ENCODE data around the gene UROC1.

Gene UROC1

DNA sequence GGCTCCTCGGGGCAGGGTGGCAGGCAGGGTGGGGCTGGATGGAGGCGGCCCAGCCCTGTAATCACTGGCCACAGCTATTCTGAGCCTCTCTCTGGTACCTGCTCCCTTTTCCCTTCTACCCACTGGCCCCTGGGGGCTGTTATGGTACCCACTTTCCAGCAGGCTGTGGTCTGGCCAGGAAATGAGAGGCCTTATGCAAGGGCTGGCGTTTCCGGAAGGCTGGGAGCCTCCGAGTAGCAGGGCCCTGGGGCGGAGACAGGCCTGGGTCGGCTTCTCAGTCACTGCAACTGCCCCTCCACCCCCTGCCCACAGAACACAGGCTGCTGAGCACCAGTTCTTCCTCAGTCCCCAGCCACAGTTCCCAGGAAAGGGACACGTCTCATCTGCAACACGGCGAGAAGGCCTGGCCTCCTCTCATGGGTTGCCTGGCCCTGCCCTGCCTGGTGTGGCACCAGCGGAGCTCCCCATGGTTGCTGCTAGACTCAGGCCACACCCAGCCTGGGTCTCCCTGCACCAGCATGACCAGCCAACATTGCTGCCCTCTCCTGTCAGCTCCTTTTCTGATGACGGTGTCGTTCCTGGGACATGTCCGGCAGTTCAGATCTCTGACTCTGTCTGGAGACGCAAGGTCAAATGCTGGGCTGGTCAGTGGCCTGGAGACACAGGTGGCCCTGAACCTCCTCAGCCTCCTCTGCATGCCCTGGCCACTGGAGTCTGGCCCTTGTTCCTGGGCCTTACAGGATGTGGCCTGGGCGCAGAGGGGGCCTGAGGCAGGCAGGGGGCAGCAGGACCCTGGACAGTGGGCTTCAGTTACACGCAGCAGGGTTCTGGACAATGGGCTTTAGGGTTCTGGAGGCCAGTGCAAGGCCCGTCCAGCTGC lies 12.8 kb upstream of the UROC1 start:
- DNase-seq, result peak; percentile 23

DNA sequence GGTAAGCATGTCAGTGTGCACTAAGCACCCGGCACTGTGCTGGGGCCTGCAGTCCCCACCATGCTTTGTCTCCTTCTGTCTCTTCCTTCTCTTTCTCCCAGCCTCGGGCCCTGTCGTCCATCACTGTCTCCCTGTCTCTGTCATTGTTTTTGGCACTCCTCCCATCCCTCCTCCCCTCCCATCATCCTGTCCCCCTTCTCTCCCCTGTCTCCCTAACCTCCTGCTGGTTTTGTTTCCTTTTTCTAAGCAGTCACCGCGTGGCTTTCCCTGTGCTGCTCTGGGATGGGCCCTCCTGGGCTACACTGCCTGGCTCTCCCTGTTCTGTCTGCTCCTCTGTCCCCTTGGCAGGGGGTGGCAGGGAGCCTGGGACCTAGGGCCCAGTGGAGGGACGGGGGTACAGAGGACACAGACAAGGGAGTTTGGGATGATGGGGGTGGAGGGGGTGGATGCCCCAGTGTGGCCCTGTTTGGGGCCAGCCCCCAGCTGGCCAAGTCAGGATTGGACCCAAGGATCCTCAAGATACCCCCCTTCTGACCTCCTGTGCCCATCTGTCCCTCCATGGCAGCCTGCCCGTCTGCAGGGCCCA lies 12.1 kb upstream of the UROC1 start:
- DNase-seq, result no peak

DNA sequence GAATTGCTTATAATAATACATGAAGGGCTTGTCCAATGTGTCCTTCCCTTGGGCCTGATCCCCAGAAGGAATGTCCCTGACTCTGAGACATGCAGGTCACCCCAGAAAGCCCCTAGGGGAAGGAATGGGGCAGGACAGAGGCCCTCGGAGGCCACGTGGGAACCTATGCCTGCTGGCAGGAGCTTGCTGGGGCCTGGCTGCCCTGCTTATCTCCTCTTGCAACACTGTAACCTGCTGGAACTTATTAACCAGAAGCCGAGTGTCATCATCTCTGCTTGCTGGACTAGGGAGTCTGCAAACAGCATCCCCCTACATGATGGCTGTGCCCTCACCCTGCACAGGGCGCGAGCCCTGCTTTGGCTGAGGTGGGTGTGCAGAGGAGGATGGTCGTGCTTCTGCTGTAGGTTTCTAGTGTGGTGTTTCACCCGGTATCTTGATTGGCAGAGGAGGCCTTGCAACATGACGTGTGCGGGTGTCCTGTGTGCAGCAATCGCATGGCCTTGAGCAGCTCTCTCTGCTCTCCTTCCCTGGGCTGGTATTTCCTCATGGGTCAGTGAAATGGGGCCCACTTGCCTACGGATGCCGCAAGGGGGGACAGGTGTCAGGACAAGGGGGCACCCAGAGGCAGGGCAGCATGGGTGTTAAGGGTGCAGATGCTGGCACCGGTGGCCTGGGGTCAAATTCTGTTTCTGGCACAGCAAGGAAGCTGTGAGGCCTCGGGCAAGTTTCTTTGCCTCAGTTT lies 11.4 kb upstream of the UROC1 start:
- no peak for DNase-seq

DNA sequence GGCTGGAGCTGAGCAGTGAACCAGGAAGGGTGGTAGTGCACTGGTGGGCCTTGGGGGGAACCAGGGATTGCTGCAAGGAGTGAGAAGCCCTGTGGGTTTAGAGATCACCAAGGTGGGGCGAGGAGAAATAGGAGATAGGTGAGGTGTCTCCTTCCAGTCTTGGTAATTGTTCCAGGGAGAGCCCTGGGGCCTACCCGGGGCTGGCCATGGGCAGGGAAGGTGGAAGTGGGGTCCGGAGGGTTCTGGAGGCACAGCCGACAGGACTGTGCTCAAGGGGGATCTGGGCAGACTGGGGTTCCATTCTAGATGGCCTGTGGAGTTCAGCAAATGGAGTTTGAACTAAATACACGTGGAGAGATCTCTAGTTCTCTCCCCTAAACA lies 10.8 kb upstream of the UROC1 start:
- no peak for DNase-seq

DNA sequence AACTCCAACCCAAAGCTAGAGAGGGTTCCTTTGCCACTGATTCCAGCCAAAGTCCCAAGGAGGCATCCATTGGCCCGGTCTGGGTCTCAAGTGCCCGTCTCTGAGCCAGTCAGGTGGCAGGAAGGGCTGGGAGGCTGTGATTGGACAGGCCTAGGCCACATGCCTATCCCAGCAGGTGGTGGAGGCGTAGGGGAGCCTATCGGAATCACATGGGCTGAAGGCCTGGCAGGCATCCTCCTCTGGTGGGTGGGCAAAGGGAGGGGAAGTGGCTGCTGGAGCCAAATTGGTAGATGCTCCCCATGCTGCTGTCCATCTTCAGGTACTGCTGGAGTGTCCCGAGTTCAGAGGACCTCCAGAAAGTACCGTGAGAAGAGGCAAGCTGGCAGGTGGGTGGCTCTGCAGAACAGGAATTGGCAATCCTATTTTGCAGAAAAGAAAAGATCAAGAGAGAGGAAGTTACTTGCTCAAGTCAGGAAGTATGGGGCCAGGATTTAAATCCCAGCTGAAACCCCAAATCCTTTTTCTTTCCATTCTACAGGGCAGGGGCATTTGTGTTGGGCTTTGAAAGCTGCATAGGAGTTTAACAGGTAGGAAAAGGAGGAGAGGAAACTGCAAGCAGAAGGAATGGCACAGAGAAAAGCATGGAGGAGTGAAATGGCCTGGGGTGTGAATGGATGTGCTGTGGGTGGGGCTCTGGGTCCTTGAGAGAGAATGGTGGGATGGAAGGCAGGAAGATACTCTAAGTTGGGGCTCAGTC lies 10.1 kb upstream of the UROC1 start:
- DNase-seq, result no peak

DNA sequence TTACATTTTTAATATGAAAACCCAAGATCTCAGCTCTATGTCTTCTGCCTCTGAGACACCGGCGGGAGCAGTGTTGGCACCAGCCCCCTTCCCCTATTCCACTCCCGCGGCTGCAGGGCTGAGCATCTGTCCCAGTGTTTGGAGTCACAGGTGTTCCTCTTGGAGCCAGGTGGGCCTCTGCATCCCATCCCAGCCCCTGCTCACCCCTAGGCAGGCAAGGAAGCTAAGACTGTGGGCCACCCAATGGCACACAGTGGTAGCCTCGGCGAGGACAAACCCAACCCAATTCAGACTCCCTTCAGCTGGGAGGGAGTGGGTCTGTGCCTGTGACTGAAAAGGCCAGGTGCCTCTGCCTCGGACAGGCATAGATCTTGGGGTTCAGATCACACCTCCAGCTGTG lies 9.4 kb upstream of the UROC1 start:
- no peak for DNase-seq

DNA sequence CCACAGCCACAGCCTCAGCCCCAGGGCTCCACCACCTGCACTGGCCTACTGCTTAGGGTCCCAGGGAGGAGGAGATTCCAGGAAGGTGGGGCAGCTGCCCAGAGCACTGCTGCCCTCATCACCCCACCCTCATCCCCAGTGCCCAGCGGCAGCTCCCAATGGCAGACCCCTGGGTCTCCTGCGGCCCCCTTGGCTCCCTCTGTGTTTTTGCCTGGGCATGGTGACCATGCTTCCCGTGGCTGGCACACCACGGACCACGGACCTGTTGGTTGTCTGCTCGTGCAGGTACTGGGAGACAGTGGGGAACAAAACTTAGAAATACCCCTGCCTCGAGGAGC lies 9.1 kb upstream of the UROC1 start:
- DNase-seq, result no peak

DNA sequence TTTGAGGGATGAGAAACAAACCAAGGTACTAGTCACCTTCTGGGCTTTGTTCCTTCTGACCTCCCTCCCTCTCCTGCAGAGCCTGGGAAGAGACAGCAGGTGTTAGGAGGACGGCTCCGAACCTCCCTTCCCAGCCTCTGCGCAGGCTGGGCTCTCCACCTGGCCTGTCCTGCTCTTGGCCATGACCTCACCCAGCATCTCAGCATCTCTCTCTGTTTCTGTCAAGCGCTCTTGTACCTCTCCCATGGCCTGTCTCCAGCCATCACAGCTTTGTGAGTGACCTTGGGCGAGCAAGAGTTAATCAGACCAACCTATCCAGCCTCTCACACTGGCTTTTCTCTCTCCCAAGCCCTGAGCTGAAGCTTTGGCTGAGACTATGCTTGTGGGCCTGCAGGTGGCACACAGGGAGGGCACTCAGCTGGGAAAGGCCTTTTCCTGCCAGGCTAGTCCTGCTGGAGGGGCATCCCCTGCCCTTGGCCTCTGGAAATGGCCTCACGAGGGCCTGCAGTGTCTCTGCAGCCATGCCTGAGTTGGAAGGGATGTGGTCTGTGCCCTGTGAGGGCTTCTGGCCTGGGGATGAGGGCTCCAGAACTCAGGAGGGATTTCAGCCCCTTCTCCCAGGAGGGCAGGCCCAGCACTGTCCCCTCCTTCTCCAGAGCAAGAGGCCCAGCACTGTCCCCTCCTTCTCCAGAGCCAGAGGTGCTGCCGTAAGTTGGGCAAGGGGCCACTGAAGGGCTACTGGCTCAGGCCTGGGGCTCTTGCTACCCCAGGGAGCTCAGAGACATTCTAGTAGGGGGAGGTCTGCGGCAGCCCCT lies 8.5 kb upstream of the UROC1 start:
- DNase-seq, result no peak

DNA sequence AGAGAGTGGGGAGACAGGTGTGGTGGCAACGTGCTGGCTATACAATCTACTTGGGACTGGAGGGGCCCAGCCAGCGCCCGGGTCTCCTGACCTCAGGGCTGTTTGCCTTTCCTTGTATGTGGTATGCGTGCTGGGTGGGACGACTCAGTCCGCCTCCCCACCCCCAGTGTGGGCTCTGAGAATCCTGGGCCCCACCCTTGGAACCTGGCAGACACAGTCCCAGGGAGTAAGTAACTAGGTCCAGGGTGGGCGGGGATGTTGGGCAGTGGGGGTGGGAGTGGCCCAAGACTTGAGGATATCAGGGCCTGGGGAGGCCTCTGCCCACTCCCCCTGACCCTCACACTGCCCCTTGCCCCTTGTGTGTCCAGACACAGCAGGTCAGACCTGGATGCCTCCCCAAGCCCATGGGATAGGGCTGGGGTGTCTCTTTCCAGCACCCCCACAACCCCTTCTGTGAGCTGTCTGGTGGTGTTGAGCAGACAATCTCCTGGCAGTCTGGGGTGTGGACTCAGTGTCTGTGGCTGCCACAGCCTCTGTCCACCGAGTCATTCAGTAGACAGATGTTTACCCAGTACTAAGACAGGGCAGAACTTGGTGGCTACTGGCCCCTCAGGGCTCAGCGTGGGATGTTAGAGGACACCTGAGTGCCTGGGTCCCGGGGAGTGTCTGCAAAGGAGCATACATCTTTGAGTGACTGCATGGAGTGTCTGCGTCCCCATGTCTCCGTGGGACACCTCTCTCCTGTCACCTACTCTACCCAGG lies 7.7 kb upstream of the UROC1 start:
- DNase-seq, result no peak

DNA sequence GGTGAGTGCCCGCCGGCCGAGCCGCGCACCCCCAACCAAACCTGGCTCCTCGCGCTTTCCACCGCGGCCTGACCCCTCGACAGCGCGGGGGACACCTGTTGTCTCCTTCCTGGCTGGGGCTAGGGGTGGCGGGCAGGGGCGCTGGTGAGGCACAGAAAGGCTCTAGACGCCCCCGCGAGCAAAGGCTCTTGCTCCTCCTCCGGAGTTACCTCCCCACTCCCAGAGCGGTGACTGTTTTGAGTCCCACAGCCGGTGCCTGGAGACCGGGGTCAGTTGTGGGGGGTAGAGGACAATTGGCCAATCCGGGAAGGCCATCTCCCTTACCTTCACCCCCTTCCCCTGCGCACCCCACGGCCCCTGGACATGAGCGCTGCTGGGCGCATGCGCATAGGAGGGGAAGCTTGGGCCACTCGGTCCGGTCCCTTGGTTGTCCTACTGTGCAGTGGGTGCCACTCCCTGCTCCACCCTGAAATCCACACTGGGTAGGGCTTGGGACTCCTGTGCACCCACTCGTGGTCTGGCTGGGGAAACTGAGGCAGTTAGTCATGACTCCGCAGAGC lies 6.9 kb upstream of the UROC1 start:
- no peak for DNase-seq

DNA sequence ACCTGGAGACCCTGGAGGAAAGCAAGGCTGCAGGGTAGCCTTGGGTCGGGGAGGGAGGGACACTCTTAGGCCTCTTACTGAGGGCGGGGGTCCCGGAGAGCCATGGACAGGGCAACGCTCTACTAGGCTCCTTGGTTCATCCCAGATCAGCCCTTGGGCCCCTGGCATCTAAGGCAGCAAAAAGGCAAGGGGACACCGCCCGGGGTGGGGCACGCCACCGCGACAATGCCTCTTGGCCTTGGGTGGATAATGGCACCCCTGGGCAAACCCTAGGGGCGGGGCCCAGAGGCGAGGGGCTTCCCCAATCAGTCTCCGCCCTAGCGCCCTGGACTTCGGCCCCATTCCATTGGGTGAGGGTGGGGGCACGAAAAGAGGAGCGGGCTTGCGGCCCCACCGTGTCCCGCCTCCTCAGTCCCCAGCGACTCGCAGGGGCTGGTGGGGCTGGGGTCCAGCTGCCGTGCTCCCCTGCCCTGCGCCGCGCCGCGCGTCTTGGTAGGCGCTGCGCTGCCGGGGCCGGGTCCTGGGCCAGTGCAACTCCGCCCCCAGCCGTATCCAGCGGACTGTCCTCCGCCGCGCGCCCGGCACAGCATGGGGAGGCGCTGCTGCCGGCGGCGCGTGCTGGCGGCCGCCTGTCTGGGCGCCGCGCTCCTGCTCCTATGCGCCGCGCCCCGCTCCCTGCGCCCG lies 6.3 kb upstream of the UROC1 start, which contains the start of gene CHST13:
CHST13 (plus strand) TSS at position 411 of the 684 bp plus-strand sequence; CDS start at position 589, 178 bp downstream.
- DNase-seq, result no peak

DNA sequence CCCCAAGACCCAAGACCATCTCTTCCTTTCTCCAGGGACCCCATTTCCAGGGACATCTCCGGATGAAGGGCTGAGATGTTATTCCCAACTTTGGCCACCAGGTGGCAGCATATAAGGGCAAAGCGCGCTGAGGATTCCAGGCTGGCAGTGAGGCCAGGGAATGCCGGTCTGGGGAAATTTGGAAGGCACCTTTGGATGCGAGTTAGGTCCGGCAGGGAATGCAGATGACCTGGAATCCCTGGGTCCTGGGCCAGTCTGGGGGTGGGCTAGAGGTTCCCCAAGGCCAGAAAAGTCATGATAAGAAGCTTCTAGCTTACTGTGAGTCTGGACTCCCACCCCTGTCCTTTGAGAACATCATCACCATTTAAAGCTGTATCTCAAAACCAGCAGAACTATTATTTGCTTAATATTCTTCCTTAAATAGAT lies 4.8 kb upstream of the UROC1 start:
- DNase-seq, result peak; percentile 37

DNA sequence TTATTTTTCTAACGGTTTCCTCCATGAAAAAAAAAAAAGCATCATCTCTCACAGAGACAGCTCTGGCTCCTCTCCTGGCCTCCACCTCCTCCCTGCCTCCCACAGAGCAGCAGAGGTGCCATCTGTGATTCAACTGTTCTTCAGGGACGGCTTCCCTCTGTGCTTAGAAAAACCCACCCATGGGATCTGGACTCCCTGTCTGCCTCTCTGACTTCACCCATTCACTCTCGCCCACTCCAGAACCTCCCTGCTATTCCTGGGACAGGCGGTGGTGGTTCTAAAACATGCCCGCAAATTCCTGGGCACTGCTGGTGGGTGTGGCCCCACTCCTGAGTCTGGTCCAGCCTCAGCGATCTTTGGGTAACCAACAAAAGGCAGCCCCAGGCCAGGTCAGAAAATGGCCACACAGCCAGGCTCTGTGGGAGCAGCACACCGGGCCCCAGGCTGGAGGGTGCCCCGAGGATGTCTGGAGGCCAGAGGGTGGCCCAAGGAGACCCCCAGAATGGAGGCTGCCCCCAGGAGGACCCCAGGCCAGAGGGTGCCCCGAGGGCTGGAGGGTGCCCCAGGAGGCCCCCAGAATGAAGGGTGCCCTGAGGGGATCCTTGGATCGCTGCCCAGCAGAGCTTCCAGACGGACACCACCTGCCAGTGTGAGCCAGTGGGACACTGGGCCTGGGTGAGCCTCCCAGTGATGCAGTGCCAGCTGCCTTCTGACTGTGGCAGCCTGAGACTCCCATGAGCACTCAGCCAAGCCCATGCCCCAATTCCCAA lies 3.7 kb upstream of the UROC1 start:
- DNase-seq, result no peak

DNA sequence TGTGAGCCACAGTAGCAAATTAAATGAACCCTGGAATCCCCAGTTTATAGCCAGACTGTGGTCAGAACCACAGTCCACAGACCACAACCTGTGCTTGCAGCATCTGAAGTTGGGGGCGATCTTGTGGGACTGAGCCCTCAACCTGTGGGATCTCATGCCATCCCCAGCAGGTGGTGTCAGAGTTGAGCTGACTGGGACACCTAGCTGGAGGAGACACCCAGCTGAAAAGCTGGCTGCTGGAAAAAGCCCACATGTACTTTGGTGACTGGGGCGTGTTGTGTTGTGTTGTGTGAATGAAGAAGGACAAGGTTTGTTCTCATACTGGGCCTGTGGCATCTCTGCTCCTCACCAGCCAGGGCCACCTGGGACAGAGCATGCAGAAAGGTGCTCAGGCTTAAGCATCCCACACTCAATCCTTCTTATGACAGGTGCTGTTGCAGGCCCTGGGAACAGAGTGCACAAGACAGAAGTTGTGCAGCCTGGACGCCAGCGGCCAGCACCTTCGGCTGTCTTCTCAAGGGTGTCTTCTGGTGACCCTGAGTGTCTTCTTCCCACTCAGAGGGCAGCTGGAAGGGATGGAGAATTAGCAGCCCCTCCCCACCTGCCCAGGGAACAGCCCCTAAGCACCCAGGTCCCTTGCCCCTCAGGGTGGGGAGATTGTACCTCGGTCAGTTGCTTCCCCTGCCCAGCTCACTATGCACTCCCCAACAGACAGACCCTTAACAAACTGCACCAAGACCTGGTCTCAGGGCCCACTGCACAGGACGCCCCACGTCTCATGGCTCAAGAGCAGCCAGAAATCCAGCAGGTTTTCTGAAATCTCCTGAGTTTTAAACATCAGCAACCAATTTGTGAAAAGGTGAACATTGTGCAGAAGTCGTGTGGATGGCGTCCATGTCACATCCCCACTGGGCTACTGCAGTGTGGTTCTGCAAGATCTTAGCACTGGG lies 2.2 kb upstream of the UROC1 start:
- no peak for DNase-seq

DNA sequence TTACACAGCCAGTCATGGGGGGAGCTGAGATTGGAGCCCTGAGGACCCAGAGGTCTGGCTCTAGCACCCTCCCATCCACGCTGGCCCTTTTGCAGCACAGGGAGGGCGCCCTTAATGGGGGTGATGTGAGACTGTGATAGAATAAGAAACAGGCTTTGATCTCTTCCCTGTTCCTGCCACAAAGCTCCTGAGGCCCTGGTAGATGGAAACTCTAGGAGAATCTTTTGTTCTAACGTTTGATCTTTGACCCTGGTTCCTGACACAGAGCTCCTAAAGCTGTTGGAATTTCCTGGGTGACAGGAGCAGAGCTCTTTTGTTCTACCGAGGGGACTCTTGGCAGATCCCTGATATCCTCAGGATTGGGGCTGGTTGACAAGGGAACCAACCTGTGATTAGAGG lies 1.2 kb upstream of the UROC1 start:
- no peak for DNase-seq

DNA sequence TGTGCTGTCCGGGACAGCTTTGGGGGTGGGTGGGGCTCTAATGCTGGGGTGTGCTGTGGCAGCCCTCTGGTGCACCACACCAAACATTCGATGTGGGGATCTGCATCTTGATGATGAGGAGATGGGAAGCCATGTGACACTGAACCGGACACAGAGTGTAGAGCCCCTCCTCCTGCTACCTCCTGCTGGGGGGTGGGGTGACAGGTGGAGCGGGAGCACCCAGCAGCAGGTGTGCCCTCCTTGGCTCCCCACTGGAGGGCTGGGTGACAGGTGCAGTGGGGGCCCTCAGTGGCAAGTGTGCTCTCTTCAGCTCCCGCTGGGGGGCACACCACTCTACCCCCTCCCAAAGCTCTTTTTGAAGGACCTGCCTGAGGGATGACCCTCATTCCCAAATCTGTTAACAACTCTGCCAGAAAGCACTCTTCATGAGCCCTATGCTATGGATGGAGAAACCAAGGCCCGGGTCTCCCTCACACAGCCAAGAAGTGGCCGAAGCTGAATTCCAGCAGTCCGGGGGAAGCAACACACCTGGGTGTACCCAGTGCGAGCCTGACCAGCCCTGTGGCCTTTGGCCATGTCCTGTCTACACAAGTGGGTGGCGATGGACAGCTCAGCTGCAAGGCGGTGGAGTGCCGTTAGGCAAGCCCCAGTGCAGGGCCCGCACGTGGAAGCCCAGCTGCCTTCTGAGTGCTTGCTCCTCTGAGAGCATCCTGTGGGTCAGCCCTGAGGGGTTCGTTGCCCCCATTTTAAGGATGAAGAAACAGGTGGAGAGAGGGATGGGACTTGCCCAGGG lies 609 bp upstream of the UROC1 start:
- DNase-seq, result no peak

DNA sequence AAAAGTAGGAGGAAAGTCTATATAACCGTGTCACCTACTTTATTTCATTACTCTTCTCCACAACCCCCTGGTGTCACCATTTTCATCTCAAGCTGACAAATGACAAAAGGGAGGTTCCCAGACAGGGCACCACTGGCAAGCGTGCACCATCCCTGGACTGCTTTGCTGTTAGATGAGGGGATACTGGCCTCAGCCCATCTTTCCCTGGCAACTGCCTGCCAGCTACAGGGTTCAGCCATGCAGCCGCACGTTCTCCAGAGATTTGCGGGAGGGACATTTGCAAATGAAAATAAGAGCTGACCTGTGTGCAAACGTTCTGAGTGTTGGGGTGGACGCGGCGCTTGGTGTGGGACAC lies 660 bp downstream of the UROC1 start:
- DNase-seq, result no peak

All from activated CD4-positive, alpha-beta T cell treated with anti-CD3 and anti-CD28 coated beads, Interleukin-2, amount 50 U/mL, for 16 hours (primary cell).